ENCODE results near the gene TRIM26.

The TRIM26 gene

GRCh38 chr6:30207619-30208295, 5.4 kb downstream of the TRIM26 start:
- DNase-seq = no peak

- DNase-seq = no peak
Observed at GRCh38 chr6:30206799-30207618, 6.2 kb downstream of the TRIM26 start.

- peak in 2 of 3 donors; percentile 19 to 21 for DNase-seq
Observed at GRCh38 chr6:30206152-30206551, 7.1 kb downstream of the TRIM26 start.

- no peak for DNase-seq
Observed at GRCh38 chr6:30204116-30204515, 9.1 kb downstream of the TRIM26 start.

- DNase-seq = no peak
Observed at GRCh38 chr6:30202366-30202765, 10.8 kb downstream of the TRIM26 start.

- peak; percentile 38 to 55 (median 45) for DNase-seq
Observed at GRCh38 chr6:30200551-30201281, 12.5 kb downstream of the TRIM26 start.

GRCh38 chr6:30198166-30199084, 14.8 kb downstream of the TRIM26 start:
- no peak for DNase-seq

- no peak for DNase-seq
Observed at GRCh38 chr6:30196376-30196775, 16.8 kb downstream of the TRIM26 start.

- no peak for DNase-seq
Observed at GRCh38 chr6:30195951-30196350, 17.3 kb downstream of the TRIM26 start.

GRCh38 chr6:30194797-30195690, 18.2 kb downstream of the TRIM26 start:
- peak in 2 of 3 donors; percentile 13 to 31 for DNase-seq

- DNase-seq = peak in 1 of 3 donors; percentile 19
Observed at GRCh38 chr6:30192076-30192475, 21.1 kb downstream of the TRIM26 start.

GRCh38 chr6:30188541-30188940, 24.7 kb downstream of the TRIM26 start:
- no peak for DNase-seq

- DNase-seq = no peak
Observed at GRCh38 chr6:30185846-30186484, 27.2 kb downstream of the TRIM26 start.

- peak in 1 of 3 donors; percentile 15 for DNase-seq
Observed at GRCh38 chr6:30184417-30185031, 28.7 kb downstream of the TRIM26 start.

GRCh38 chr6:30180145-30180544, 33.1 kb downstream of the TRIM26 start:
- no peak for DNase-seq

- no peak for DNase-seq
Observed at GRCh38 chr6:30178837-30179236, 34.4 kb downstream of the TRIM26 start.

- DNase-seq = no peak
Observed at GRCh38 chr6:30175765-30176164, 37.4 kb downstream of the TRIM26 start.

- DNase-seq = no peak
Observed at GRCh38 chr6:30172681-30173080, 40.5 kb downstream of the TRIM26 start.

GRCh38 chr6:30171677-30172471, 41.3 kb downstream of the TRIM26 start:
- DNase-seq = peak in 1 of 3 donors; percentile 28

All from suppressor macrophage treated with lipopolysaccharide for 1 hour (primary cell).